HG03025 (cell line): ENCODE measurements around the gene ZCCHC13.
"Not testable (repeated sequence)": the region's sequence is repeated elsewhere in the genome, so short reads cannot be mapped to it uniquely, and the experiment has no call there.

Experiments used
- ATAC-seq: cut with Tn5 transposase; IDR thresholded peaks from one replicate; pipeline ENCODE4 v1.9.1; 2021; ENCODE audit warnings: mild to moderate bottlenecking, moderate library complexity; ENCODE audit not compliant: unreplicated experiment, low FRiP score

The ZCCHC13 gene

DNA sequence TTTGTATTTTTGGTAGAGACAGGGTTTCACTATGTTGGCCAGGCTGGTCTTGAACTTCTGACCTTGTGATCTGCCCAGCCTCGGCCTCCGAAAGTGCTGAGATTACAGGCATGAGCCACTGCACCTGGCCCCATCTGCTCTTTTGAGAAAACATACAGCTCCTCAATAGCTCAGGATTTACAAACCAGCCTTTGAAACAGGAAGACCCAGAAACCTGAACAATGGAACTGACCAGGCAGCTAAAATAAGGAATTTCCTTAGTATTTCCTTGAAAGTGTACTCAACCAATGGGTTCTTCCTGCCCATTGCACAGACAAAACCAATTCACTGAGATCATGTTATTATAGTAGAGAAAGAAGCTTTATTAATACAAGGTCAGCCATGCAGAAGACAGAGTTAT lies 15.3 kb downstream of the ZCCHC13 start:
- ATAC-seq = not testable (repeated sequence)

DNA sequence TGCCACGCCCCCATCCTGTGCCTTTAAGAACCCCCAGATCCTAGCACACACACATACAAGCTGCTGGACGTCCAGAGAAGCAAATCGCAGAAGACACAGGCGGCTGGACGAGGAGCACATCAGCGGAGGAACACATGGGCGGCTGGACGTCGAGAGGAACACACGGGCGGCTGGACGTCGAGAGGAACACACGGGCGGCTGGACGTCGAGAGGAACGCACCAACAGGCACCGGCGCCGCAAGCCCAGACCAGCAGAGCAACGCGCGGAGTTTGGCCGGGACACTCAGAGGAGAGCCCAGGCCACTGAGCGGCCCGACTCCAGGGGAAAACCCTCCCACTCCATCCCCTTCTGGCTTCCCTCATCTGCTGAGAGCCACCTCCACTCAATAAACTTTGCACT lies 17.2 kb downstream of the ZCCHC13 start:
- no peak for ATAC-seq

DNA sequence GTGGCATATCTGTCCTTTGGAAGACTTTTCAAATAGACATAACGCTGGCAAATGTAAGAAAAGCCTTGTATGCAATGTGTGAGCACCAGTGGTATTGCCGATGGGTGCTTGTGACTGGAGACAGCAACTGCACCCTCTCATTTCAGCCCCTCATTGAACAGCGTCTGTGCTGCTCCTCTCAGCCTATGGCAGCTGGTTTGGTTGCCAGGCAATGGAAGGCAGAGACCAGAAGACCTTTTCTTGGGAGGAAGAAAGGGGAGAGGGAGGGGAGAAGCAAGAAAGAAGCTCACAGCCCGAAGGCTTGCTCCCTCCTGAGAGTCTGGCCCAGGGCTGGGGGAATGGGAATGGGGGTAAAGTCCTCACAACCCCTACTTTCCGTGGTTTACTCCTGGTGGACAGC lies 20.2 kb downstream of the ZCCHC13 start:
- no peak for ATAC-seq

DNA sequence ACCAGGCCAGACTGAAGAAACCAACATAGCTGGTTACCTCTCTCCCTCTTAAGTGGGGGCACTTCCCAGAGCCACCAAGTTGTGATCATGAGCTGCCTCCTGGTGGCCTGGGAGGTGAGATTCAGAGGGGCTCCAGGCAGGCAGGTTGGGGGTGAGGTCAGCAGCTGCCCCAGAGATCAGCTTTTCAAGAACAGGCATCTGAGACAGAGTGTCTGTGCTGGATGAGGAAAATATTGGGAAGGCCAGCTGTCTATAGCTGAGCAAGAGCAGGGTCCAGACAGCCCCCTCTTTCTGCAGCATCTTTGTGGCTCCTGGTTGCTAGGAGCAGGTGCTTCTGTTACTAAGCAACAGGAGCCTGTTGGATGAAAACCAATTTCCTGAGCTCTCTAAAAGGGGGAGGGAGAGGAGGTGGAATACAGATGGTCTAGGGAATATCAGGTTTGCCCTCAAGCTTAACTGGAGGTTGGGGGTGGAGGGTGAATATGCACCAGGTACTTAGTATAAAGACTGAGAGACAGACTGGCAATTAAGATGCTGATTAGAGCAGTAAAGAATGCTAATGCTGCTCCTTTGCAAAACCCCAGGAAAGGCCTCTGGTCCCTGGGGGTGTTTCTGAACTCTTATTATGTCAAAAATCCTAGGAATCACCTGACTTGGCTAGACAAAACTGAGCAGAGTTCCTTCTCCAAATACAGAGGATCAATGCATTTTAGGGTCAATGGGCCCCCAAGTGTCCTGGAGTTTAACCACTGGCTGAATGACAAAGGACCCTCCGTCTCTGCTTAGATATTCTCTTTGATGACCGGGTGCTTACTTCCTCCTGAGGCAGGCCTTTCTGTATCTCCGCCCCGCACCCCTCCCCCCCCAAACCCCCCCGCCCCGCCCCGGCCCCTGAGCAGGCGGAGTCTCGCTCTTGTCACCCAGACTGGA lies 21.4 kb downstream of the ZCCHC13 start:
- no peak for ATAC-seq

DNA sequence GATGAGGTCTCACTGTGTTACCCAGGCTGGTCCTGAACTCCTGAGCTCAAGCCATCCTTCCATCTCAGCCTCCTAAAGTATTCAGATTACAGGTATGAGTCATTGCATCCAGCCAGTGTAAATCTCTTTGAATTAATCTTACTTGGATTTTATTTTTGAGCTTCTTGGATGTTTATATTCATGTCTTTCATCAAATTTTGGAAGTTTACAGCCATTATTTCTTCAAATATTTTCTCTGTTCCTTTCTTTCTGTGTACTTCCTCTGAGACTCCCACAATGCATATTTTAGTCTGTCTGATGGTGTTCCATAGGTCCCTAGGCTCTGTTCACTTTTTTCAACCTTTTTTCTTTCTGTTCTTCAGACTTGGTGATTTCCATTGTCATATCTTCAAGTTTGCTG lies 34.9 kb downstream of the ZCCHC13 start:
- ATAC-seq = no peak

DNA sequence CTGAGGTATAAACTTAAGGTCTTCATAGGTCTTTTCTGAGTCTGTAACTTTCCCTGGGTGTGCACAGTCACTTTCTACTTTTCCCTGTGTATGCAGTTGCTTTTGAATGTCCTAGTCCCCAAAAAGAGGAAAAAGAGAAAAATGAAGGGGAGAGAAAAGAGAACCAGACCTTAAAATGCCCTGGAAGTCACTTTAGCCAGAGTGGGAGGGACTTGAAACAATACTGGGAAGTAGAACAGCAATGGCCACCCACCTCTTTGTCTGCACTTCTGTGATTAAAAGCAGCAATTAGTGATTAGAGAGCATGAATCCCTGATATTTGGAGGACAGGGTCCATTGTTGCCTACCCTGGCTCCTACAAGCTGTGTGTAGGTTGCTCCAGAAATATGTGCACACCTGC lies 36.1 kb downstream of the ZCCHC13 start:
- no peak for ATAC-seq

DNA sequence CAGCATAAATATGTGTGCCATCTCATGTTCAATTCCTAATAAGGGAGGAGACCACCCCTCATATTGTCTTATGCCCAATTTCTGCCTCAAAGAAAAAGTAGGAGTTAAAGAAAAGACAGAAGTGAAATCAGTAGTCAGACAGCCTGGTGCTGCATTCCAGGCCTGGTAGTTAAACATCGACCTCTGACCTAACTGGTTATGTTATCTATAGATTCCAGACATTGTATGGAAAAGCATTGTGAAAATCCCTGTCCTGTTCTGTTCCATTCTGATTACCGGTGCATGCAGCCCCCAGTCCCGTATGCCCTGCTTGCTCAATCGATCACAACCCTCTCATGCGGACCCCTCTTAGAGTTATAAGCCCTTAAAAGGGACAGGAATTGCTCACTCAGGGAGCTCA lies 38.2 kb downstream of the ZCCHC13 start:
- not testable (repeated sequence) for ATAC-seq

DNA sequence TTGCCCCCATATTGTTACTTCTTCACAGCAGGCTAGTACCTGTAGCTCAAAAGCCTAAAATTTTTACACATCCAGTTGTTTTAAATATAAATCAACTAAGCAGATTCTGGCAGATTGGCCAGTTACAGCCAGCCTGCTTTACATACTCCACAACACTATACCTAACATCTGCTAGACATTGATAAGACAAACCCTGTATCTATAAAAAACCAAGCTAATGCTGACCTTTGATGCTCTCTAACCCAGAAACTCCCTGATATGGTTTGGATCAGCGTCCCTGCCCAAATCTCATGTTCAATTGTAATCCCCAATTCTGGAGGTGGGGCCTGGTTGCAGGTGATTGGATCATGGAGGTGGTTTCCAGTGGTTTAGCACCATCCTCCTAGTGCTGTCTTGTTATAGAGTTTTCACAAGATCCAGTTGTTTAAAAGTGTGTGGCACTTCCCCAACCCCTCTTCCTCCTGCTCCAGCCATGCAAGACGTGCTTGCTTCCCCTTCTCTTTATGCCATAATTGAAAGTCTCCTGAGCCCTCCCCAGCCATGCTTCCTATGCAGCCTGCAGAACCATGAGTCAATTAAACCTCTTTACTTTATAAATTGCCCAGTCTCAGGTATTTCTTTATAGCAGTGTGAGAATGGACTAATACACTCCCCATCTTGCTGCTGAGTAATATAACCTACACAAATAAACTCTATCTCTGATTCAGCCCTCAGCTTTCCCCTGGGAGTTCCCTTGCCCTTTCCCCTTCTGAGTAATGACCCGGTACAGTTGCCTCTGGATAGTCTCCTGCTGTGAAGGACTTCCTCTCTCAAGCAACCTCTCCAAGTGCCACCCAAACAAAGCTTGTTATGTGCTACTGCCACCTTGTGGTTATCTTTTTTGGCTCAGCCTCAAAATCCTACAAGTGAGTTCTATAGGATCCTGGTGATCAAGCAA lies 39.6 kb downstream of the ZCCHC13 start:
- ATAC-seq = no peak

DNA sequence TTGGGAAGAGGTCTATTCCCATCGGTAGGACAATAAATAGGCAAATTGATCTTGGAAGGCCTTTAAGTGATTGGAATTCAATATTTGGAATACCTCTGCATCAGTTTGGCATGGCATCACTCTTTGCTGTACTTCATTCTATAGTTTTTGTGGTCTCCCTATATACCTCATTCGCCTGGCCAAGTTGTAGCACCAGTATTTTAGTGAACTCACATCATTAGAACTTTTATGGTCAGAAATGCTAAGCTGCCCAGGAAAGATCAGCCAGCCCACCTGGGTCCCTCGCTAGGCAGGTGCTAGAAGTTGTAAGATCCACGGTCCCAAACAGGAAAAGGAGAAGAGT lies 40.3 kb downstream of the ZCCHC13 start:
- no peak for ATAC-seq

DNA sequence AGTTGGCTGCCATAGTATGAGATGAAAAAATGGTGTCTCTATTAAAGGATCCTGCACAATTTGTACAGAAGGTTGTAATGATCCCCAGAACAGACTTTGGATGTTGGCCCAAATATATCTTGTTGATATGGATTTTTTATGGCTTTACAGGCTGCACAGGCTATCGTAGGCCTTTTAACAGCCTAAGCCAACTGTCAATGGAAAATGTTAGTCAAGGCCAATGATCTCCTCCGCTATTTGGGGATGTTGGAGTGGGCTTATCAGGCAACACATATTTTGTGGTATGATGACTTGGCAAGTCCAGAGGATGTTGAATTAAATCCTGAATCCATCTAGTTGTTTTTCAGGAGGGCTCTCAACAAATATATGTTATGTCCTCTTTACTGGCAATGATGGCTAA lies 42.1 kb downstream of the ZCCHC13 start:
- no peak for ATAC-seq

DNA sequence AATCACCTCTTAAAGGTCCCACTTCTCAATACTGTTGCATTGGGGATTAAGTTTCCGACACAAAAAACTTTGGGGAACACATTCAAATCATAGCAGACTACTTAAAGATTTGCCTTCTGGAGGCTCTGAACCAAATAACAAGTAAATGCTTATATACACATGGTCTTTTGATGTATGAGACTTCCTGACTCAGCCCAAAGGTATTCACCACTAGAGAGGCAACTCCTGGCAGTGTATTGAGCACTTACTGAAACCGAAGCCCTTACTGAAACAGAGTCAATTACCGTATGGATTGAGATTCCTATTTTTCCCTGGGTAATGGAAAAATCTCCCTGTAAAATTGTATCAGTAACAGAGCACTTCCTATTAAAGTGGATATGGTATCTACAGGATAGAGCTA lies 45.4 kb downstream of the ZCCHC13 start:
- no peak for ATAC-seq

DNA sequence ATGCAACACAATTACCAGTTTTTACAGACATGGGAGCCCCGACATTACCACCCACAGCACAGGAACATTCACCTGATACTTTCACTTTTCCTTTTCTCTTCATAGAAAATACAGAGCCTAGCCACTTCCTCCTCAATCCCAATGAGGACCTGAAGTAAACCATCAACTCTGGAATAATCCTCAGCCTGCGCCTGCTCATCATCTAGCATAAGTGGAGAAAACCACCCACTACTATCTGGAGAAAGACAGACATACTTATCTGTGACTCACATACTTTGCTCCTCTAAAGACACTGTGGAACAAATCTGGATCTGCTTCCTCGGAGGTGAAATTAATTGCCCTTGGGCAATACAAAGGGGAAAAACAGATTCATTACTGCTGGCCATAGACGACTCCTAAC lies 47.8 kb downstream of the ZCCHC13 start:
- no peak for ATAC-seq

DNA sequence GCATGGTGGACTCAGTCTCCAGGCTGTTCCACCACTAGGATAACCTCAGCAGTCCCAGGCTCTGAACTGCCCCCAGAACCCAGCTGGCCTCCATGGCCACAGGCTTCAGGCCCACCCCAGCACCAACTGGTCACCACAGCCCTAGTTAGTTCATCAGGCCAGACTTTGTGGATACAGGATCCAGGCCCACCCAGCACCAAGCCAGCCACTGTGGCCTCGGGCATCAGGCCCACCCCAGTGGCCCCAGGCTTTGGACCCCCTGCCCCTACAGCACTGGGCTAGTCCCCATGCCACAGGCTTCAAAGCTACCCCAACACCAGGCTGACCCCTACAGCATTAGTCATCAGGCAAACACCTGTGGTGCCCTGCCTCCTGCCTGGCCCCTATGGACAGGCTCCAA lies 50.0 kb downstream of the ZCCHC13 start:
- ATAC-seq = no peak
